K562 (cell line): ENCODE data around the gene REPS1. TPM values are rescaled to one million over a fixed set of nuclear protein-coding genes. Genes with fewer than 3 reads are reported as not detected.

Experiments used
- DACH1 ChIP-seq: fragments of 450-650 bp; IDR thresholded peaks from 2 replicates; pipeline ENCODE4 v1.6.1; 2018; ENCODE audit not compliant: partially characterized antibody
- E2F1 ChIP-seq: sonication (generic); formaldehyde crosslinking; IDR thresholded peaks from 2 replicates; pipeline ENCODE4 v1.8.1; 2023; ENCODE audit warnings: mild to moderate bottlenecking, missing genetic modification reagents, moderate library complexity
- EP300 ChIP-seq: IDR thresholded peaks from 2 replicates; pipeline ENCODE4 v1.6.1; 2012; ENCODE audit warnings: low read length, improper control_type of control experiment
- ESRRA ChIP-seq: fragments of 450-650 bp; IDR thresholded peaks from 2 replicates; pipeline ENCODE4 v1.6.1; 2014; ENCODE audit warnings: low read depth, mild to moderate bottlenecking, moderate library complexity, borderline replicate concordance
- ETS1 ChIP-seq: conservative IDR thresholded peaks from 2 replicates; pipeline ENCODE4 v1.6.1; 2011; ENCODE audit warnings: low read depth, mild to moderate bottlenecking, low read length; ENCODE audit not compliant: control insufficient read depth
- ETV6 ChIP-seq, 3 experiments: fragments of 150-350 bp in 1 of 3; sonication (generic) in 1 of 3; formaldehyde crosslinking in 1 of 3; IDR thresholded peaks; 2 replicates each; pipeline versions ENCODE4 v1.6.1 to v1.8.0; 2014 to 2022; ENCODE audit warnings: borderline replicate concordance in 2 of 3, low read depth in 2 of 3, antibody characterized with exemption in 1 of 3, low read length in 1 of 3, mild to moderate bottlenecking in 1 of 3, missing genetic modification reagents in 1 of 3
- FOXM1 ChIP-seq, 2 experiments: fragments of 450-650 bp in 1 of 2; sonication (generic) in 1 of 2; formaldehyde crosslinking in 1 of 2; IDR thresholded peaks; 2 replicates each; pipeline versions ENCODE4 v1.6.1 to v1.9.0; 2017 to 2022; ENCODE audit warnings: low read depth in 2 of 2, mild to moderate bottlenecking in 2 of 2, missing genetic modification reagents in 1 of 2, moderate library complexity in 1 of 2
- JUND ChIP-seq, 2 experiments: IDR thresholded peaks; 2 replicates in 1 of 2; 3 replicates in 1 of 2; pipeline ENCODE4 v1.6.1; 2011; ENCODE audit warnings: borderline replicate concordance in 2 of 2, low read depth in 2 of 2, low read length in 2 of 2, improper control_type of control experiment in 1 of 2, missing biosample characterization in 1 of 2, missing genetic modification characterization in 1 of 2, missing genetic modification reagents in 1 of 2
- KDM1A ChIP-seq, 2 experiments: fragments of 450-650 bp; IDR thresholded peaks; 2 replicates each; pipeline ENCODE4 v1.6.1; 2016; ENCODE audit warnings: mild to moderate bottlenecking in 2 of 2
- MEIS2 ChIP-seq: fragments of 450-650 bp; IDR thresholded peaks from 2 replicates; pipeline ENCODE4 v1.6.1; 2014; ENCODE audit warnings: mild to moderate bottlenecking; ENCODE audit not compliant: partially characterized antibody
- MTA3 ChIP-seq: fragments of 450-650 bp; formaldehyde crosslinking; IDR thresholded peaks from 2 replicates; pipeline ENCODE4 v1.6.1; 2017; ENCODE audit warnings: mild to moderate bottlenecking, borderline replicate concordance
- NFE2 ChIP-seq: IDR thresholded peaks from 2 replicates; pipeline ENCODE4 v1.6.1; 2014; ENCODE audit warnings: antibody characterized with exemption, low read depth
- PBX2 ChIP-seq, 2 experiments: IDR thresholded peaks in 1 of 2; conservative IDR thresholded peaks in 1 of 2; 2 replicates each; pipeline ENCODE4 v1.6.1; 2016; ENCODE audit warnings: low read depth in 2 of 2, mild to moderate bottlenecking in 1 of 2, missing compliant biosample characterization in 1 of 2, missing genetic modification characterization in 1 of 2, moderate library complexity in 1 of 2
- PHF8 ChIP-seq: fragments of 200-600 bp; sonication (generic); IDR thresholded peaks from 2 replicates; pipeline ENCODE4 v1.6.1; 2012; ENCODE audit warnings: mixed run types, mild to moderate bottlenecking, inconsistent platforms, low read length, moderate library complexity, borderline replicate concordance
- PRDM10 ChIP-seq: fragments of 450-650 bp; IDR thresholded peaks from 2 replicates; pipeline ENCODE4 v1.6.1; 2018; ENCODE audit not compliant: partially characterized antibody
- TCF3 ChIP-seq: sonication (generic); formaldehyde crosslinking; IDR thresholded peaks from 2 replicates; pipeline ENCODE4 v1.4.0; 2020; ENCODE audit warnings: mild to moderate bottlenecking, missing genetic modification reagents
- ZNF586 ChIP-seq: fragments of 450-650 bp; formaldehyde crosslinking; conservative IDR thresholded peaks from 2 replicates; pipeline ENCODE4 v1.4.0; 2020; ENCODE audit warnings: mild to moderate bottlenecking, moderate library complexity
- polyA plus RNA-seq, 8 experiments: library from polyadenylated mRNA; depleted of rRNA in 4 of 8; stranded (reverse) in 5 of 8; unstranded in 3 of 8; fragments of >200 nt; fragmentation: Nextera tagmentation in 2 of 8; fragmentation: Illumina TruSeq in 1 of 8; extraction: Ambion mirVana in 2 of 8; extraction: Trizol in 1 of 8; gene quantifications; 2 replicates each; pipeline versions ENCODE4 v1.2.1 to v1.2.3, GENCODE V29; 2011 to 2014; ENCODE audit warnings: inconsistent platforms in 1 of 8, missing spikeins in 1 of 8
- total RNA-seq, 7 experiments: library from RNA; depleted of rRNA in 6 of 7; stranded (reverse); fragments of >200 nt in 6 of 7; fragmentation: Illumina TruSeq in 2 of 7; extraction: Trizol in 2 of 7; gene quantifications; 2 replicates each; pipeline versions ENCODE4 v1.2.1 to v1.2.3, GENCODE V29; 2011 to 2021; ENCODE audit warnings: low replicate concordance in 1 of 7

The REPS1 gene
- total and polyA plus RNA-seq, 9 of the 15 experiments (the other 6 are each of a cell fraction or from before 2014, with no cell fraction given), result 7.9 to 36.0 (median 27.8) TPM

- TF ChIP-seq ETS1 (no peak), PHF8 (no peak), MTA3 (no peak), NFE2 (no peak), MEIS2 (peak; percentile 73), FOXM1 (IDR thresholded peaks at IDR 0.05; ENCODE audit: low read depth) (peak; percentile 32; the same call in 1 of the 2 replicates), FOXM1 (CRISPR knock-in tag; IDR thresholded peaks at IDR 0.05; ENCODE audit: low read depth) (no peak), EP300 (peak; percentile 47), PRDM10 (no peak), TCF3 (peak; percentile 44; the same call in 1 of the 2 replicates), E2F1 (no peak), JUND (IDR thresholded peaks at IDR 0.05; ENCODE audit: borderline replicate concordance, low read depth, low read length) (peak; percentile 68; the same call in 1 of the 2 replicates), JUND (tag; IDR thresholded peaks at IDR 0.05; ENCODE audit: borderline replicate concordance, low read depth, low read length) (peak; percentile 51; the same call in 1 of the 3 replicates), PBX2 (CRISPR knock-in tag; IDR thresholded peaks at IDR 0.05; ENCODE audit: low read depth) (no peak), PBX2 (tag; conservative IDR thresholded peaks at IDR 0.05; ENCODE audit: low read depth) (peak; percentile 36; the same call in 1 of the 2 replicates), ETV6 (IDR thresholded peaks at IDR 0.05; ENCODE audit: borderline replicate concordance in 1 of 2, low read depth in 2 of 2, low read length in 1 of 2) (0 out of 4 replicates have a peak, but pooled peaks of 1 of the 2 experiments have one; percentile 28), ETV6 (CRISPR knock-in tag; IDR thresholded peaks at IDR 0.05; ENCODE audit: borderline replicate concordance) (no peak), KDM1A (IDR thresholded peaks at IDR 0.05) (no peak), ZNF586 (CRISPR knock-in tag) (no peak), DACH1 (peak; percentile 83), ESRRA (no peak)
These were observed 1.5 kb downstream of the REPS1 start (continued) for GRCh38 chr6:138986578-138986977.
